GM19467 (cell line): Measurements from ENCODE around the gene TOX3.

Source experiments
- ATAC-seq: cut with Tn5 transposase; IDR thresholded peaks from one replicate; pipeline ENCODE4 v1.9.1; 2021; ENCODE audit warnings: mild to moderate bottlenecking, moderate library complexity; ENCODE audit not compliant: unreplicated experiment

Gene TOX3

DNA sequence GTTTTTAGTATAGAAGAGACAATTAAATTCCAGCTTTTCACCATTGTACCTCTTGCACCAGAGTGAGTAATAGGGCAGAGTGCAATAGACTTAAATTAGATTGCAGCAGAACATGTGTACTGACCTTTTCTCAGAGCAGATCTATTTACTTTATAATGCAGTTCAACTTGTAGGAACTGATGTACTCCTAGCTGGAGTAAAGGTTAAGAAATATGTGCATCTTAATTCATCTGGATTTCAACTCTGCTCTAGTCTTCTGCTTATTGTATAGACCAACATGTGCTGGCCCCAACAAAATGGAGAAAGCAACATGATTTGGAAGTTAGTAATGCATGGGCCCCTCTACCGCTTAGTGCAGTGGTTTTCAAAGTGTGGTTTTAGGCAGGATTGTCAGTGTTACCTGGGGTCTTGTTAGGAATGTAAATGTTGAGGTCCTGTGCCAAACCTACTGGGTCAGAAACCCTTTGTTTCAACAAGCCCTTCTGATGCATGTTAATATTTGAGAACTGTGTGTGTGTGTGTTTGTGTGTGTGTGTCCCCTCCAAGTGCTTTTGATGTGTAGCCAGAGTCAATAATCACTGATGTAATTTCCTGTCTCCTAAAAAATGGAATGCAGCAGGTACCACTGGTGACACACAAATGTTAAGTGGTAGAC is 138.6 kb downstream of the TOX3 start:
- no peak for ATAC-seq

DNA sequence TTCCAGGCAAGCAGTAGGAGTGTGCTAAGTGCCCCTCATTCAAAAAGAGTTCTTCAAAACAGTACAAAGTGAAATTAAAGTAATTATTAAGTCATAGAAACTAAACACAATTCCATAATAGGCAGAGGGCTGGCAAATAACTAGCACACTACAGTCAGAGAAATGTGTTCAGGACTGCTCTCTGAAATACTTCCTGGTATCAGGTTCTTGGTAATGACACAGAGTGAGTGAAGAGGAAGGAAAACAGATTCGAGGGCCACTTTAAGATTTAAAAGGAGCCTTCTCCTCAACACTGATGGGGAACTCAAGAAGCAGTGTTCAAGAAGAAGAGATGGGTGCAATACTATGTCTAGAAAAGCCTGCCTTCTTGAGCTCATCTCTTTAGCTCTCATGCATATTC is 139.2 kb downstream of the TOX3 start:
- no peak for ATAC-seq

DNA sequence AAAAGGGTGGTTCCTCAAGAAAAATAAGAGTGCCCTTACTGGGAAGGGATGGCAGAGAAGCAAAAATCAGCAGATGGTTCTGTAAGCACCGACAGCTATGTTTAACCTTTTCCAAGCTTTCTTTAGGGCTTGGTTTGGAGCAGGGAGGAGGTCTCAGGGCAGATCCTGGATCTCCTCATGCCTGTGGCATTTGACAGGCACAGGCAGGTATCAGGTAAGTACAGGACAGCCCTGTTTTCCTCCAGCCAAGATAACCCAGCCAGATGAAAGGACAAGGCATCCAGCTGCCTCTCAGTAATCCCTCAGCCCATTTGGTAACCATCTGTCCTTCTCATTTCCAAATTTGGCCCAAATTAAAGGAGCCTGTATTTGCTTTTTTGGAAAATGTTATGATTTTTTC is 141.5 kb downstream of the TOX3 start:
- no peak for ATAC-seq

DNA sequence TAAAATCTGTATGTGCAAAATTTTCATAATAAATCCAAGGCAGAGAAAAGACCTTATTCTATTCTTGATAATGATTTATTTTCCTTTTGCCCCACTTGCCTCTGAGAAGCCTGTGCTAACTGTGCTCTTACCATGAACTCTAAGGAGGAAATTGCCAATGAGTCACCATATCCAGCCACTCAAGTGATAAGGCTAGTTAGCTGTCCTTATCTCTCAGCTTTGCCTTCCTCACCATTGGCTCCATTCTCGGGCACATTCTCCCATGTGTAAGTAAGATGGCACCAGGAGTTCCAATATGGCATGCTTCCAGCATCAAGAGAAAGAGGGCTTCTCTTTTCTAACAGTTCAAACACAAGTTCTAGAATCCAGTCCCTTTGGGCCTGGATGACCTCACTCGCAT is 142.4 kb downstream of the TOX3 start:
- ATAC-seq: no peak

DNA sequence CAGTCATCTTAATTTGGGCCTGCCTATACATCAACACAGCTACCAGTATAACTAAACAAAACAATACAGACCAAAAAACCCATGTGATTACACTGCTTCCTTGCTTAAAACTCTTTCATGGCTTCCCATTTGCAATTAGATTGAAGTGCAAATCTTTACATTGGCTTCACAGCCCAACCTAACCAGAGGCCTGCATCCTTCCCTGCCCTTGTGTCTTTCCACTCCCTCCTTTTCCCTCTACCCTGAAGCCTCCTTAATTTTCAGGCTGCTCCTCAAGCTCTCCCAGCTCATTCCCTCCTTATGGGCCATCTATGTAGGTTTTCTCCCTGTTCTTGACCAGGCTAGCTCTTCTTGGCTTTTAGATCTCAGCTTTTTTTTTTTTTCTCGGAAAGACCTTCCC is 147.8 kb downstream of the TOX3 start:
- no peak for ATAC-seq

DNA sequence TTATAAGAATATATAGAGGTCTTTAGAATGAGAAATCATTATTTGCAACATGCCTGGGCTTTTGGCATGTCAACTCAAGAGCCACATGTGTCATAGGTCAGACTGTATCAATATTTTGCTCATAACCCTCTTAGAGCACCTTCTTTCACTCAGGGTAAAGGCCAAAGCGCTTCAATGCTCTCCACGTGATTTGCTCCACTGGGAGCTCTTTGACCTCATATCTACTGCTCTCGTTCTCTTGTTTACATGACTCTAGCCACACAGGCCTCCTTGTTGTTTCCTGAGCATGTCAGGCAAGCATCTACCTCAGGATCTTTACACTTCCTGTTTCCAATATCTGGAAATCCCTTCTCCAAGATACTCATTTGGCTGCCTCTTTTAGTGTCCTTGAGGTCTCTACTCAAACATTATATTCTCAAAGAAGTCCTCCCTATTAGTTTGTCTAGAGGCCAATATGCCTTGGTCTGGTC is 148.4 kb downstream of the TOX3 start:
- ATAC-seq: no peak

DNA sequence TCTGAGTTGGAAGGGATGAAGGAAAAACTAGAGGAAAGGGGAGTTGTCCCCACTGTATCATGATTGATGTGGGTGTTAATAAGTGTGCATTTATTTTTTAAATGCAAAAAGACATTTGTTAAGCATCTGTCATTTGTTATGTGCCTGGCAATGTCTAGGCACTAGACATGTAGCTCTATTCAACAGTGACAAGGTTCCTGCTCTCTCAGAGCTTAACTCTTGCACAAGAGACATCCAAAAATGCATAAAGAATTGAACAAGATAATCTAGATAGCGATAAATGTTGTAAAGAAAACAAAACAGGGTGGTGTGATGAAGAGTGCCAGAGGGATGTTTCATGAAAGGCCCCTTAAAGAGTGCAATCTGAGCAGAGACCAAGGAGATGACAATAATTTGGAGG is 148.9 kb downstream of the TOX3 start:
- ATAC-seq: no peak

DNA sequence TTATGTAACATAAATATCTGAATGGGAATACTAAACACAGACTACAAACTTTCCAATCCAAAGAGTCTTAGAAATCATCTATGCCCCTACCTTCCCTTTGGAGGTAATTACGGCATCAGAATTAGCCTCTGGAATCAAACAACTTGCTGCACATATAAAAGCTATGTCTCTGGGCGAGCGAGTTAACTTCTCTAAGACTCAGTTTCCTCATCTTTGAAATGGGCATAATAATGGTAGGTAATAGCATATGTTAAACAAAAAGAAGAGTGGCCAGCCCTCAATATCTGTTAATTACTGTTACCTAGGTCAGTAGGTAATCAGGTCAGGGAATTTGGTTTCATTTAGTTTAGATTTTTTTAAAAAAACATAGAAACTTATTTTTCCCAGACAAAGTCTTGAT is 153.5 kb downstream of the TOX3 start:
- no peak for ATAC-seq

DNA sequence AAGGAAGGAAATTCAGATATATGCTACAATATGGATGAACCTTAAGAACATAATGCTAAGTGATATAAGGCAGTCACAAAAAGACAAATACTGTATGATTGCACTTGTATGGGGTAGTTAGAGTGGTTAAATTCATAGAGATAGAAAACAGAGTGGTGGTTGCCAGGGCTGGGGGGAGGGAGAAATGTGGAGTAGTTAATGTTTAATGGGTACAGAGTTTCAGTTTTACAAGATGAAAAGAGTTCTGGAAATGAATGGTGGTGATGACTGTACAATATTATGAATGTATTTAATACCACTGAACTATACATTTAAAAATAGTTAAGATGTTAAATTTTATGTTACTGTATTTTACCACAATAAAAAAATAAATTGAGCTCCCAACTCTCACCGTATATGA is 157.9 kb downstream of the TOX3 start:
- ATAC-seq: no peak
